Neural cell (in vitro differentiated cells): ENCODE measurements around the gene INTS6.

Experiments used
- CTCF ChIP-seq: fragments of 450-650 bp; IDR thresholded peaks from 2 replicates; pipeline ENCODE4 v1.5.1; 2014; ENCODE audit warnings: antibody characterized with exemption, mild to moderate bottlenecking, moderate library complexity; ENCODE audit not compliant: poor library complexity, severe bottlenecking
- EZH2 ChIP-seq: fragments of 200-600, 300-800 bp; shearing (Covaris generic), sonication (generic); IDR thresholded peaks from 2 replicates; pipeline ENCODE4 v1.6.1; 2014; ENCODE audit warnings: antibody characterized with exemption, low read length, borderline replicate concordance, mild to moderate bottlenecking; ENCODE audit not compliant: insufficient read depth, poor library complexity, severe bottlenecking
- MXI1 ChIP-seq: fragments of 450-650 bp; conservative IDR thresholded peaks from 2 replicates; pipeline ENCODE4 v1.6.1; 2014; ENCODE audit warnings: antibody characterized with exemption, mild to moderate bottlenecking; ENCODE audit not compliant: poor library complexity, severe bottlenecking
- POLR2AphosphoS5 ChIP-seq: IDR thresholded peaks from 2 replicates; pipeline ENCODE4 v1.6.1; 2012
- RAD21 ChIP-seq: fragments of 450-650 bp; conservative IDR thresholded peaks from 2 replicates; pipeline ENCODE4 v1.6.1; 2014; ENCODE audit warnings: antibody characterized with exemption, mild to moderate bottlenecking, moderate library complexity

- TF ChIP-seq CTCF (no peak), MXI1 (no peak), POLR2AphosphoS5 (no peak), RAD21 (no peak), EZH2 (no peak)
Observed at GRCh38 chr13:51347099-51347498, 105.7 kb downstream of the INTS6 start.
